ENCODE data around the gene SNRPD2. TPM values are rescaled to one million over a fixed set of nuclear protein-coding genes. Genes with fewer than 3 reads are reported as not detected.
A peak's percentile ranks its signal among the peaks of the same experiment; 100 is the strongest.

Gene SNRPD2
- total and polyA plus RNA-seq, 2 donors (not counting 1 experiment from before 2014, with no cell fraction given): 362 to 440 TPM

DNA sequence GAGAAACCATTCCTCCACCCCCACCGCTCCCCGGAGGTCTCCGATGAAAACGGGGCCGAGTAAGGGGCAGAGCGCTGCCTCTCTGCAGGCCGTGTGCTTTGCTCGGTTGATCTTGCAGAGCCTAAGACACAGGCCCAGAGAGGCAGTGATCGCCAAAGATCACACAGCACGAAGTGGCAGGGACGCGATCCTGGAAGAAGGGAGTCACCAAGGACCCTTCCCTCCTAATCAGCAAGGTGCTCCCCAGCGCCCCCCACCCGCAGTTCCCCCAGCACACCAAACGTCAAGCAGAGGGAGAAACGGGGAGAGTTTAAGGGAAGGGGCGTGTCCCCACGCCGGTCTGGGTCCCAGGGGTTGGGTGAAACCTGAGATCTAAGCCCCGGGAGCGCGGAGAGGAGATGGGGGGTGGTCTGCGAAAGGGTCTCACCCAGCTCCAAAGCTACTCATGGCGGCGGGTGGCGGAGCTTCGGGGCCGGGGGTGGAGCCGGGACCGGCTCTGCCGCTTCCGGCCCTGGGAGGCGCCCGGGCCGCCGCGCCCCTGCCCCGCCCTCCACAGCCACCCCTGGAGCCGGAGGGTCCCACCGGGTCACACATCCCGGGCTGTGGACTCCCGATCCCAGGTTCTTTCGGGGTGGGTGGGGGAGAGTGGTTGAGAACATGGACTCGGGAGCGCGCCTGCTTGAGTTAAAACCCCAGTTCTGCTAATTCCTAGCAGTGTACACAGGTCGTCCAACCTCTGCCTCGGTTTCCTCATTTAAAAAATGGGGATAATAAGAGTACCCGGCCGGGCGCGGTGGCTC, 52.6 kb downstream of the SNRPD2 start, which contains the start of gene EML2:
Gene EML2, minus strand, starts transcription at position 468 of the 800 bp plus-strand sequence. Its CDS starts 21 bp downstream, at position 447.
- H3K36me3 ChIP-seq (ENCODE audit: control insufficient read depth, insufficient read depth, low read length): no peaks in the 10 kb centered on the region
- H3K9ac ChIP-seq (ENCODE audit: insufficient read depth, low read length): peak within 1 kb of the TSS; percentile 67
- H3K9me3 ChIP-seq (ENCODE audit: control insufficient read depth, insufficient read depth, low read depth, low read length): no peaks in the 10 kb centered on the region
- H3K79me2 ChIP-seq (ENCODE audit: control insufficient read depth, insufficient read depth, low read length): peaks cover 4% of the 10 kb centered on the region
- H3K27ac ChIP-seq (ENCODE audit: insufficient read depth, low read length): peak within 1 kb of the TSS; percentile 26
- no peaks in the 10 kb centered on the region for H3K27me3 ChIP-seq (ENCODE audit: control insufficient read depth, insufficient read depth, low read length)
- peak within 1 kb of the TSS; percentile 76 to 84 (median 82) for H3K4me3 ChIP-seq (replicated peaks in 1 of 4; ENCODE audit: control extremely low read depth in 1 of 4, insufficient read depth in 1 of 4, low read depth in 3 of 4, low read length in 4 of 4)
- peak within 1 kb of the TSS; percentile 94 for H3K4me2 ChIP-seq (ENCODE audit: extremely low read depth, insufficient read depth, low read length)
- no peak for TF ChIP-seq EZH2 (IDR thresholded peaks at IDR 0.05; ENCODE audit: low read length, missing control alignments)
- TF ChIP-seq, protein P1, sequence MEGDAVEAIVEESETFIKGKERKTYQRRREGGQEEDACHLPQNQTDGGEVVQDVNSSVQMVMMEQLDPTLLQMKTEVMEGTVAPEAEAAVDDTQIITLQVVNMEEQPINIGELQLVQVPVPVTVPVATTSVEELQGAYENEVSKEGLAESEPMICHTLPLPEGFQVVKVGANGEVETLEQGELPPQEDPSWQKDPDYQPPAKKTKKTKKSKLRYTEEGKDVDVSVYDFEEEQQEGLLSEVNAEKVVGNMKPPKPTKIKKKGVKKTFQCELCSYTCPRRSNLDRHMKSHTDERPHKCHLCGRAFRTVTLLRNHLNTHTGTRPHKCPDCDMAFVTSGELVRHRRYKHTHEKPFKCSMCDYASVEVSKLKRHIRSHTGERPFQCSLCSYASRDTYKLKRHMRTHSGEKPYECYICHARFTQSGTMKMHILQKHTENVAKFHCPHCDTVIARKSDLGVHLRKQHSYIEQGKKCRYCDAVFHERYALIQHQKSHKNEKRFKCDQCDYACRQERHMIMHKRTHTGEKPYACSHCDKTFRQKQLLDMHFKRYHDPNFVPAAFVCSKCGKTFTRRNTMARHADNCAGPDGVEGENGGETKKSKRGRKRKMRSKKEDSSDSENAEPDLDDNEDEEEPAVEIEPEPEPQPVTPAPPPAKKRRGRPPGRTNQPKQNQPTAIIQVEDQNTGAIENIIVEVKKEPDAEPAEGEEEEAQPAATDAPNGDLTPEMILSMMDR (conservative IDR thresholded peaks at IDR 0.05 in 1 of 2, IDR thresholded peaks at IDR 0.05 in 1 of 2; ENCODE audit: low read depth in 1 of 2, low read length in 2 of 2): peak; percentile 25 to 41
- no peaks in the 10 kb centered on the region for H4K20me1 ChIP-seq (ENCODE audit: control insufficient read depth, extremely low read depth, insufficient read depth, low read length)
- H3K4me1 ChIP-seq (ENCODE audit: control insufficient read depth, extremely low read depth, insufficient read depth, low read length): peaks cover 14% of the 10 kb centered on the region
- peak in 1 of 2 donors; percentile 39 for DNase-seq (ENCODE audit: low read depth in 2 of 2)
- peak within 1 kb of the TSS; percentile 86 for H2AFZ ChIP-seq (ENCODE audit: low read length)

DNA sequence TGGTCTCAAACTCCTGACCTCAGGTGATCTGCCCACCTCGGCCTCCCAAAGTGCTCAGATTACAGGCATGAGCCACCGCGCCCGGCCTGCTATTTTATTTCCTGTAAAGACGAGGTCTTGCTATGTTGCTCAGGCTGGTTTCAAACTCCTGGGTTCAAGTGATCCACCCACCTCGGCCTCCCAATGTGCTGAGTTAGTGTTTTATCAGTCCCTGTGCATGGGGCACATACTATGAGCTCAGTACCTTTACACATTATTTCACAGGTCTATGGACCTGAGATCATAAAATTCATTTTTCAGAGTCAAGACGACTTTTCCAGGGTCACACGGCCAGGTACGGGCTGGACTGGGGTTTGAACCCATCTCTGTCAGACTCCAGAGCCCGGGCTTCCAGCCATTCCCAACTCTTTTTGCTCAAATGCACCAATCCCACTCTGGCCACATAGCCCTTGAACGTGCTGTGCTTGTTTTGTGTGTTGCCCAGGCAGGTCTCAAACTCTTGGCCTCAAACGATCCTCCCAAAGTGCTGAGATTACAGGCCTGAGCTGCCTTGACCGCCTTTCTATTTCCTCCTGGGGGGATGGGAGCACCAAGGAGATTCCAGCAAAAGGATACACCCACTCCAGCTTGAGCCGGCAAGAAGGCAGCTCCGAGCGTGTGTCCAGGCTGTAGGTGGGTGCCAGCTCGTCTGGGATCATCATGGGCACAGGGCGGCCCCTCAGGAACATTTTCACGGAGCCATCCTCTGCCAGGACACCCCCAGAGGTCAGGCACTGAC, 53.7 kb downstream of the SNRPD2 start:
- peak overlapping the region; percentile 26 for H3K27ac ChIP-seq (ENCODE audit: insufficient read depth, low read length)
- H4K20me1 ChIP-seq (ENCODE audit: control insufficient read depth, extremely low read depth, insufficient read depth, low read length): no peaks in the 10 kb centered on the region
- TF ChIP-seq, protein P1 (conservative IDR thresholded peaks at IDR 0.05 in 1 of 2, IDR thresholded peaks at IDR 0.05 in 1 of 2; ENCODE audit: low read depth in 1 of 2, low read length in 2 of 2): no peak
- no peak for TF ChIP-seq EZH2 (IDR thresholded peaks at IDR 0.05; ENCODE audit: low read length, missing control alignments)
- H3K36me3 ChIP-seq (ENCODE audit: control insufficient read depth, insufficient read depth, low read length): no peaks in the 10 kb centered on the region
- H3K27me3 ChIP-seq (ENCODE audit: control insufficient read depth, insufficient read depth, low read length): no peaks in the 10 kb centered on the region
- H3K9me3 ChIP-seq (ENCODE audit: control insufficient read depth, insufficient read depth, low read depth, low read length): no peaks in the 10 kb centered on the region
- H3K4me1 ChIP-seq (ENCODE audit: control insufficient read depth, extremely low read depth, insufficient read depth, low read length): peaks cover 14% of the 10 kb centered on the region
- DNase-seq (ENCODE audit: low read depth in 2 of 2): peak; percentile 47 to 65
- H3K9ac ChIP-seq (ENCODE audit: insufficient read depth, low read length): peak overlapping the region; percentile 16
- peak overlapping the region; percentile 94 for H3K4me2 ChIP-seq (ENCODE audit: extremely low read depth, insufficient read depth, low read length)
- peak overlapping the region; percentile 67 for H2AFZ ChIP-seq (ENCODE audit: low read length)
- H3K4me3 ChIP-seq (replicated peaks in 1 of 4; ENCODE audit: control extremely low read depth in 1 of 4, insufficient read depth in 1 of 4, low read depth in 3 of 4, low read length in 4 of 4): peak overlapping the region; percentile 76 to 84 (median 82)
- H3K79me2 ChIP-seq (ENCODE audit: control insufficient read depth, insufficient read depth, low read length): peaks cover 4% of the 10 kb centered on the region

Other genes starting within 250 kb of the SNRPD2 start
- 9.5 and 24.9 TPM in 2 replicates for gene FOSB, start 224.0 kb downstream of the SNRPD2 start, total RNA-seq
- 2.8 and 48.6 TPM in 2 replicates for gene FOSB, start 224.0 kb downstream of the SNRPD2 start, polyA plus RNA-seq
- 5.1 and 7.9 TPM in 2 replicates for gene RTN2, start 194.9 kb downstream of the SNRPD2 start, total RNA-seq
- 8.9 and 11.7 TPM in 2 replicates for gene RTN2, start 194.9 kb downstream of the SNRPD2 start, polyA plus RNA-seq
- gene PPM1N, start 193.5 kb downstream of the SNRPD2 start, total RNA-seq: 1.8 and 2.8 TPM in 2 replicates
- gene PPM1N, start 193.5 kb downstream of the SNRPD2 start, polyA plus RNA-seq: 2.3 and 2.6 TPM in 2 replicates
- gene VASP, start 184.5 kb downstream of the SNRPD2 start, total RNA-seq: 33.1 and 40.3 TPM in 2 replicates
- 62.3 and 67.9 TPM in 2 replicates for gene VASP, start 184.5 kb downstream of the SNRPD2 start, polyA plus RNA-seq
- 3.1 and 3.8 TPM in 2 replicates for gene OPA3, start 107.2 kb downstream of the SNRPD2 start, total RNA-seq
- 8.3 and 11.3 TPM in 2 replicates for gene OPA3, start 107.2 kb downstream of the SNRPD2 start, polyA plus RNA-seq
- gene GPR4, start 89.7 kb downstream of the SNRPD2 start, total RNA-seq: under 0.01 TPM in 1 of 2 replicates, not detected in the other
- gene GPR4, start 89.7 kb downstream of the SNRPD2 start, polyA plus RNA-seq: 0.47 and 0.58 TPM in 2 replicates
- gene EML2, start 52.6 kb downstream of the SNRPD2 start, total RNA-seq: 34.7 and 69.9 TPM in 2 replicates
- gene EML2, start 52.6 kb downstream of the SNRPD2 start, polyA plus RNA-seq: 11.0 and 11.2 TPM in 2 replicates
- gene GIPR, start 23.7 kb downstream of the SNRPD2 start, total RNA-seq: not detected in 2 replicates
- 0.05 and 0.25 TPM in 2 replicates for gene GIPR, start 23.7 kb downstream of the SNRPD2 start, polyA plus RNA-seq
- 4.9 and 9.4 TPM in 2 replicates for gene QPCTL, start 713 bp upstream of the SNRPD2 start, total RNA-seq
- gene QPCTL, start 713 bp upstream of the SNRPD2 start, polyA plus RNA-seq: 4.6 and 5.8 TPM in 2 replicates
- 3.1 and 3.3 TPM in 2 replicates for gene FBXO46, start 38.9 kb upstream of the SNRPD2 start, total RNA-seq
- 1.6 and 2.0 TPM in 2 replicates for gene FBXO46, start 38.9 kb upstream of the SNRPD2 start, polyA plus RNA-seq
- not detected in 2 replicates for gene MEIOSIN, start 41.5 kb upstream of the SNRPD2 start, total RNA-seq
- gene MEIOSIN, start 41.5 kb upstream of the SNRPD2 start, polyA plus RNA-seq: not detected in 2 replicates
- 10.7 and 11.6 TPM in 2 replicates for gene SIX5, start 77.3 kb upstream of the SNRPD2 start, total RNA-seq
- gene SIX5, start 77.3 kb upstream of the SNRPD2 start, polyA plus RNA-seq: 3.4 and 3.7 TPM in 2 replicates
- gene DMPK, start 90.5 kb upstream of the SNRPD2 start, total RNA-seq: 44.9 and 115 TPM in 2 replicates
- 28.8 and 54.7 TPM in 2 replicates for gene DMPK, start 90.5 kb upstream of the SNRPD2 start, polyA plus RNA-seq
- 24.4 and 33.5 TPM in 2 replicates for gene DMWD, start 100.9 kb upstream of the SNRPD2 start, total RNA-seq
- 18.1 and 18.7 TPM in 2 replicates for gene DMWD, start 100.9 kb upstream of the SNRPD2 start, polyA plus RNA-seq
- 0.17 TPM in 1 of 2 replicates, not detected in the other for gene RSPH6A, start 123.4 kb upstream of the SNRPD2 start, total RNA-seq
- gene RSPH6A, start 123.4 kb upstream of the SNRPD2 start, polyA plus RNA-seq: not detected in 2 replicates
- gene SYMPK, start 171.2 kb upstream of the SNRPD2 start, total RNA-seq: 22.3 and 32.2 TPM in 2 replicates
- 48.2 and 48.3 TPM in 2 replicates for gene SYMPK, start 171.2 kb upstream of the SNRPD2 start, polyA plus RNA-seq
- not detected in 2 replicates for gene FOXA3, start 172.4 kb upstream of the SNRPD2 start, total RNA-seq
- not detected in 2 replicates for gene FOXA3, start 172.4 kb upstream of the SNRPD2 start, polyA plus RNA-seq
- 22.9 and 23.1 TPM in 2 replicates for gene IRF2BP1, start 194.2 kb upstream of the SNRPD2 start, total RNA-seq
- 3.6 and 4.0 TPM in 2 replicates for gene IRF2BP1, start 194.2 kb upstream of the SNRPD2 start, polyA plus RNA-seq
- 1.3 TPM in 2 replicates for gene MYPOP, start 210.7 kb upstream of the SNRPD2 start, total RNA-seq
- gene MYPOP, start 210.7 kb upstream of the SNRPD2 start, polyA plus RNA-seq: 0.81 and 1.1 TPM in 2 replicates
- gene NANOS2, start 222.8 kb upstream of the SNRPD2 start, total RNA-seq: not detected in 2 replicates
- not detected in 2 replicates for gene NANOS2, start 222.8 kb upstream of the SNRPD2 start, polyA plus RNA-seq

Data from fibroblast of lung (primary cell).